CD8-positive, alpha-beta memory T cell (primary cell): Measurements from ENCODE around the gene SIPA1. TPM values are rescaled to one million over a fixed set of nuclear protein-coding genes. Genes with fewer than 3 reads are reported as not detected.

ENCODE experiments used
- CTCF ChIA-PET: fragments of 350-600 bp; sonication (Branson Sonifier 250); formaldehyde crosslinking; loops from one replicate; lab custom pipeline; 2021; ENCODE audit warnings: antibody characterized with exemption; lab: Charles Lee
- POLR2A ChIA-PET: fragments of 350-600 bp; sonication (Branson Sonifier 250); formaldehyde crosslinking; loops from one replicate; lab custom pipeline; 2021; ENCODE audit warnings: antibody characterized with exemption; lab: Charles Lee
- DNase-seq, 5 donors: peaks; one replicate each; pipeline versions ENCODE4 v3.0.0 to v3.0.0-alpha.2; 2020 to 2022; ENCODE audit warnings: mixed read lengths in 1 of 5
- H3K27ac ChIP-seq: one replicate; pipeline ENCODE4 v1.7.0; 2013; ENCODE audit warnings: low read depth, mild to moderate bottlenecking, low read length, moderate library complexity
- H3K27me3 ChIP-seq: 2 replicates; pipeline ENCODE4 v1.7.0; 2013; ENCODE audit warnings: low read length, mild to moderate bottlenecking; ENCODE audit not compliant: insufficient read depth, poor library complexity, severe bottlenecking
- H3K36me3 ChIP-seq: 2 replicates; pipeline ENCODE4 v1.7.0; 2013; ENCODE audit warnings: mild to moderate bottlenecking, low read length, moderate library complexity; ENCODE audit not compliant: insufficient read depth
- H3K4me1 ChIP-seq: 2 replicates; pipeline ENCODE4 v1.7.0; 2013; ENCODE audit warnings: mild to moderate bottlenecking, low read length, moderate library complexity; ENCODE audit not compliant: insufficient read depth
- H3K4me3 ChIP-seq: 2 replicates; pipeline ENCODE4 v1.7.0; 2013; ENCODE audit warnings: mild to moderate bottlenecking, low read length
- H3K9me3 ChIP-seq: 2 replicates; pipeline ENCODE4 v1.7.0; 2013; ENCODE audit warnings: mild to moderate bottlenecking, low read length
- H3K27ac Mint-ChIP-seq, 8 donors: one replicate each; pipeline ENCODE4 v1.8.0; 2020 to 2021; ENCODE audit warnings: mixed read lengths in 8 of 8, mild to moderate bottlenecking in 6 of 8, inconsistent platforms in 3 of 8, moderate library complexity in 3 of 8
- H3K27me3 Mint-ChIP-seq, 2 donors: one replicate each; pipeline ENCODE4 v1.8.0; 2020 to 2021; ENCODE audit warnings: mixed read lengths in 2 of 2, mild to moderate bottlenecking in 1 of 2, moderate library complexity in 1 of 2
- H3K36me3 Mint-ChIP-seq, 3 donors: one replicate each; pipeline ENCODE4 v1.8.0; 2020 to 2021; ENCODE audit warnings: mixed read lengths in 3 of 3, inconsistent platforms in 1 of 3, mild to moderate bottlenecking in 1 of 3
- H3K4me1 Mint-ChIP-seq, 3 donors: one replicate each; pipeline ENCODE4 v1.8.0; 2020 to 2021; ENCODE audit warnings: mixed read lengths in 3 of 3, inconsistent platforms in 1 of 3, mild to moderate bottlenecking in 1 of 3
- H3K4me3 Mint-ChIP-seq, 7 donors: one replicate each; pipeline ENCODE4 v1.8.0; 2020 to 2021; ENCODE audit warnings: mixed read lengths in 7 of 7, mild to moderate bottlenecking in 6 of 7, moderate library complexity in 4 of 7, inconsistent platforms in 2 of 7
- H3K9me3 Mint-ChIP-seq, 5 donors: one replicate each; pipeline ENCODE4 v1.8.0; 2020 to 2022; ENCODE audit warnings: mixed read lengths in 5 of 5, mild to moderate bottlenecking in 3 of 5, moderate library complexity in 2 of 5, inconsistent platforms in 1 of 5
- polyA plus RNA-seq: library from polyadenylated mRNA; unstranded; fragments of 300-500 nt; fragmentation: Illumina TruSeq; gene quantifications from one replicate; pipeline ENCODE4 v1.2.3, GENCODE V29; 2021
- total RNA-seq, 2 experiments: library from RNA; stranded (reverse); gene quantifications; one replicate each; pipeline ENCODE4 v1.2.3, GENCODE V29; 2021

The SIPA1 gene
- total and polyA plus RNA-seq, 3 experiments from 2014 or later: 111 to 335 (median 123) TPM

DNA sequence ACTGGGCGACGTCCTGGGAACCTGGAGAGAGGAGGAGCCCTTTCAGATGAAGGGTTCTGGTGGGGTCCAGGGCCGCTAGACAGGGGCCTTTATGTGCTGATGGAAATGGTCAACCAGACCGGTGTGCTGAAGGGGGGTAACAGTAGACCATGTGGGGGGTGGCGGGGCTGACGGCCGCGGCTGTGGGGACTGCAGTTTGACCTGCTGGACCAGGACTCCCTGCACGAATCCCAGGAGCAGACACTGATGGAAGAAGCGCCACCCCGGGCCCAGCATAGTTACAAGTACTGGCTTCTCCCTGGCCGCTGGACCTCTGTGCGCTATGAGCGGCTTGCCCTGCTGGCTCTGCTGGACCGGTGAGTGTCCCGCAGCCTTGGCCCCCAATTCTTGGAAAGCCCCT lies 15.9 kb upstream of the SIPA1 start:
- Histone ChIP-seq H3K4me3 (no peak overlapping the region), H3K36me3 (peaks cover 29% of the 10 kb centered on the region), H3K27me3 (no peaks in the 10 kb centered on the region), H3K9me3 (no peaks in the 10 kb centered on the region), H3K4me1 (peaks cover 13% of the 10 kb centered on the region), H3K27ac (no peak overlapping the region)
- H3K36me3 Mint-ChIP-seq: peaks cover 0 to 87% (median 3%) of the 10 kb centered on the region in 3 donors
- no peak overlapping the region for H3K4me3 Mint-ChIP-seq
- peaks cover 6 to 34% (median 9%) of the 10 kb centered on the region in 3 donors for H3K4me1 Mint-ChIP-seq
- POLR2A ChIA-PET: no interaction called here
- no peak for DNase-seq
- H3K27ac Mint-ChIP-seq: peak overlapping the region in 1 of 8 donors; percentile 61
- H3K9me3 Mint-ChIP-seq: no peaks in the 10 kb centered on the region
- CTCF ChIA-PET: no interaction called here
- H3K27me3 Mint-ChIP-seq: no peaks in the 10 kb centered on the region

DNA sequence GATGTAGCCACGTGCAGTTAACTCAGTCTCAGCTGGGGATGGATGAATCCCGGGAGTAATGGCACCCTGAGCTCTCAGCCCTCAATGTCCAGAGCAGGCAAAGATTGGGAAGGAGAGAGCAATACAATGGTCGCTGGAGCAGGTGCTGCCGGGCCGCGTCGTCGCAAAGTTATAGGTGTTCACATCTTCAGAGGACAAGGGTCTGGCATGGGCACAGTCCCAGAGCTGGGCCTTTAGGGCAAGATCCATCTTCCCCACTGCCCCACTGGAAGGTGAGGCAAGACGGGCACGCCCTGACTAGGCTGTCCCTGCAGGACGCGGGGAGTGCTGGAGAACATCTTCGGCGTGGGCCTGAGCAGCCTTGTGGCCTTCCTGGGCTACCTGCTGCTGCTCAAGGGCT lies 14.7 kb upstream of the SIPA1 start:
- Histone ChIP-seq H3K36me3 (peaks cover 32% of the 10 kb centered on the region), H3K27ac (no peak overlapping the region), H3K4me1 (peaks cover 7% of the 10 kb centered on the region), H3K4me3 (no peak overlapping the region), H3K9me3 (no peaks in the 10 kb centered on the region), H3K27me3 (no peaks in the 10 kb centered on the region)
- peak overlapping the region in 1 of 7 donors; percentile 34 for H3K4me3 Mint-ChIP-seq
- peak overlapping the region in 2 of 8 donors; percentile 54 to 61 for H3K27ac Mint-ChIP-seq
- H3K4me1 Mint-ChIP-seq: peaks cover 4 to 25% (median 6%) of the 10 kb centered on the region in 3 donors
- no peaks in the 10 kb centered on the region for H3K27me3 Mint-ChIP-seq
- H3K36me3 Mint-ChIP-seq: peaks cover 0 to 90% (median 3%) of the 10 kb centered on the region in 3 donors
- H3K9me3 Mint-ChIP-seq: no peaks in the 10 kb centered on the region
- CTCF ChIA-PET: interaction anchor here (0.9 to 1.1 kb wide), 3 partner anchors 29 to 83 kb away, joined by 3 to 4 read pairs (median 3); no protein-coding TSS in a partner anchor
- no peak for DNase-seq
- POLR2A ChIA-PET: interaction anchor here (1.0 kb wide), 1 partner anchor 10 kb away, joined by 4 read pairs; no protein-coding TSS in a partner anchor

DNA sequence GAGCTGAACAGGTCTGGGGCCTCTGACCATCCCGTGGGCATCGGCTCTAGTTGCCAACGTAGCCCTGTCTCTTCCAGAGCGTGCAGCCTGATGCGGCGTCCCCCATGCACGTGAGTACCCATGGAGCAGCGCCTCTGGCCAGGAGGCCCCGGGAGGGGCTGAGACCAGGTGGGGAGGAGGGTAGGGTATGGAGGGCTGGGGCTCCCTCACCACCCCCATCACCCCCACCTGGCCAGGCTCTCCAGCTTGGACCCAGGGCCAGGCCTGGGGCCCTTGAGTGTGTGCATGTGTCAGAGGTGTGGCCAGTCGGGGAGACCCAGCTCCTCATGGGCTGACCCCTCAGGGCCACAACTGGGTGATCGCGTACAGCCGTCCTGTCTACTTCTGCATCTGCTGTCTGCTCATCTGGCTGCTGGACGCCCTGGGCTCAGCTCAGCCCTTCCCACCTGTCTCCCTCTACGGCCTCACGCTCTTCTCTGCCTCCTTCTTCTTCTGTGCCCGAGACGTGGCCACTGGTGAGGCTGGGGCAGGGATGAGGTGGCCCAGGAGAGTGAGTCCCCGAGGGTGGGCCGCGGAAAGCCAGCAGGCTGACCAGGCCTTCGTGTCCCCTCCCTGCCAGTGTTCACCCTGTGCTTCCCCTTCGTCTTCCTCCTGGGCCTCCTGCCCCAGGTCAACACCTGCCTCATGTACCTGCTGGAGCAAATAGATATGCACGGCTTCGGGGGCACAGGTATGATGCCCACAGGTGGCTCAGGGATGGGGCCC lies 13.9 kb upstream of the SIPA1 start:
- Mint-ChIP-seq H3K36me3 (peaks cover 0 to 90% (median 3%) of the 10 kb centered on the region in 3 donors), H3K4me1 (peaks cover 4 to 21% (median 6%) of the 10 kb centered on the region in 3 donors), H3K27me3 (no peaks in the 10 kb centered on the region), H3K9me3 (no peaks in the 10 kb centered on the region), H3K4me3 (no peak overlapping the region), H3K27ac (peak overlapping the region in 1 of 8 donors; percentile 82)
- Histone ChIP-seq H3K36me3 (peaks cover 36% of the 10 kb centered on the region), H3K27ac (no peak overlapping the region), H3K9me3 (no peaks in the 10 kb centered on the region), H3K4me3 (no peak overlapping the region), H3K27me3 (no peaks in the 10 kb centered on the region), H3K4me1 (peaks cover 7% of the 10 kb centered on the region)
- CTCF ChIA-PET: interaction anchor here (0.9 to 2.0 kb wide), 3 partner anchors 9 to 30 kb away, joined by 3 to 8 read pairs (median 4); partner anchors contain the start of gene PCNX3
- POLR2A ChIA-PET: interaction anchor here (0.6 kb wide), 2 partner anchors 9 to 26 kb away, joined by 3 to 4 read pairs; no protein-coding TSS in a partner anchor
- no peak for DNase-seq

DNA sequence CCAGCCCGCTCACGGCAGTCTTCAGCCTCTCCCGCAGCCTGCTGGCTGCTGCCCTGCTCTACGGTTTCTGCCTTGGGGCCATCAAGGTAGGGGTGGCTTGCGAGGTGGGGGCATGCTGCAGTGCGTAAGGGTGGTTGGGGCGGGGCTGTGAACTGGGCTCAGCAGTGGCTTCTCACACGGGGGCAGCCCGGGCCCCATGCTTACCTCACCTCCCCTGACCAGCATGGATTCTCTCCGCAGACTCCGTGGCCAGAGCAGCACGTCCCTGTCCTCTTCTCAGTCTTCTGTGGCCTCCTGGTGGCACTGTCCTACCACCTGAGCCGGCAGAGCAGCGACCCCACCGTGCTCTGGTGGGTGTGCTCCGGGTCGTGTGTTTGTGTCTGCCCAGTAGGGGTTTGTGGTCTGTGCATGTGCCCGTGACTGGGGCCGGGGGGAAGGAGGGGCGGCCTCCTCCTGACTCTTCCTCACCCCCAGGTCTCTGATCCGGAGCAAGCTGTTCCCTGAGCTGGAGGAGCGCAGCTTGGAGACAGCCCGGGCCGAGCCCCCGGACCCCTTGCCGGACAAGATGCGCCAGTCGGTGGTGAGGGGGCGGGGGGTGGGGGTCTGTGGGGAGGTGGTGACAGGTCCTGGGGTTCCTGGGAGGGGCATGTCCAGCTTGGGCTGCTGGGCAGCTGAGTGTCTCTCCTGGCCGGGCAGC lies 12.8 kb upstream of the SIPA1 start:
- peak overlapping the region in 1 of 8 donors; percentile 71 for H3K27ac Mint-ChIP-seq
- no peak for DNase-seq
- peaks cover 7% of the 10 kb centered on the region for H3K4me1 ChIP-seq

DNA sequence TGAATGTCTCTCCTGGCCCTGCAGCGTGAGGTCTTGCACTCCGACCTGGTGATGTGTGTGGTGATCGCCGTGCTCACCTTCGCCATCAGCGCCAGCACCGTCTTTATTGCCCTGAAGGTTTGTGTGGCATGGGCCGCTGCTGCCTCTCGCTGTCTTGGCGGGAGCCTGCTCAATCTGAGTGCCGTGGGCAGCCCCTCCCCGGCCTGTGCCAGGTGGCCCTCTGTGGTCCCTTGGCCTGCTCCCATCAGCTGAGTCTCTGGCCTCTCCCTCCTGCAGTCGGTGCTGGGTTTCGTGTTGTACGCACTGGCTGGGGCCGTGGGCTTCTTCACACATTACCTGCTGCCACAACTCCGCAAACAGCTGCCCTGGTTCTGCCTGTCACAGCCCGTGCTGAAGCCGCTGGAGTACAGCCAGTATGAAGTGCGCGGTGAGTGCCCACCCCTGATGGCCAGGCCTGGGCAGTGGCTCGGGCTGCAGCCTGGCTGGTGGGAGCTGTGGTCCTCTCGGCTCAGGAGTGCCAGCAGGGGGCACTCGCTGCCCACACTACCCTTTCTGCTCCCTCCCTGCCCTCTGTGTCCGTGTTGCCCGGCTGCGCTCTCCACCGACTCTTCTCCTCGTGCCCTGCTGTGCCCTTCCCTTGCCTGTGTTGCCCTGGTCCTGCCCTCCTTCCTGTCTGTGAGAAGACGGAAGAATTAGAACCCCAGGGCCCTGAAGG lies 12.1 kb upstream of the SIPA1 start:
- Mint-ChIP-seq H3K27ac (peak overlapping the region; percentile 10 to 84 (median 71)), H3K4me1 (peaks cover 4 to 14% (median 6%) of the 10 kb centered on the region in 3 donors), H3K9me3 (no peaks in the 10 kb centered on the region), H3K27me3 (no peaks in the 10 kb centered on the region), H3K4me3 (no peak overlapping the region), H3K36me3 (peaks cover 0 to 96% (median 1%) of the 10 kb centered on the region in 3 donors)
- H3K4me3 ChIP-seq: no peak overlapping the region
- POLR2A ChIA-PET: interaction anchor here (1.0 to 1.3 kb wide), 4 partner anchors 10 to 27 kb away, joined by 3 to 6 read pairs (median 3); partner anchors contain the start of genes PCNX3 and SIPA1
- peaks cover 54% of the 10 kb centered on the region for H3K36me3 ChIP-seq
- no peaks in the 10 kb centered on the region for H3K9me3 ChIP-seq
- DNase-seq: peak; percentile 48 to 73 (median 57)
- peaks cover 7% of the 10 kb centered on the region for H3K4me1 ChIP-seq
- CTCF ChIA-PET: interaction anchor here (0.8 to 2.4 kb wide), 19 partner anchors 10 to 397 kb away, joined by 3 to 18 read pairs (median 4); partner anchors contain the start of genes KAT5, PCNX3, RELA and SIPA1
- H3K27ac ChIP-seq: no peak overlapping the region
- no peaks in the 10 kb centered on the region for H3K27me3 ChIP-seq

More for the DNA sequence above, 12.8 kb upstream of the SIPA1 start:
- Mint-ChIP-seq H3K4me1 (peaks cover 4 to 14% (median 6%) of the 10 kb centered on the region in 3 donors), H3K9me3 (no peaks in the 10 kb centered on the region), H3K36me3 (peaks cover 0 to 91% (median 1%) of the 10 kb centered on the region in 3 donors), H3K4me3 (no peak overlapping the region), H3K27me3 (no peaks in the 10 kb centered on the region)
- ChIA-PET CTCF (interaction anchor here (0.8 to 2.4 kb wide), 13 partner anchors 10 to 204 kb away, joined by 3 to 18 read pairs (median 4); partner anchors contain the start of genes KAT5, PCNX3, RELA and SIPA1), POLR2A (interaction anchor here (1.0 to 1.3 kb wide), 2 partner anchors 14 to 28 kb away, joined by 3 to 6 read pairs; partner anchors contain the start of gene SIPA1)
- Histone ChIP-seq H3K27ac (no peak overlapping the region), H3K4me3 (no peak overlapping the region), H3K9me3 (no peaks in the 10 kb centered on the region), H3K36me3 (peaks cover 46% of the 10 kb centered on the region), H3K27me3 (no peaks in the 10 kb centered on the region)

DNA sequence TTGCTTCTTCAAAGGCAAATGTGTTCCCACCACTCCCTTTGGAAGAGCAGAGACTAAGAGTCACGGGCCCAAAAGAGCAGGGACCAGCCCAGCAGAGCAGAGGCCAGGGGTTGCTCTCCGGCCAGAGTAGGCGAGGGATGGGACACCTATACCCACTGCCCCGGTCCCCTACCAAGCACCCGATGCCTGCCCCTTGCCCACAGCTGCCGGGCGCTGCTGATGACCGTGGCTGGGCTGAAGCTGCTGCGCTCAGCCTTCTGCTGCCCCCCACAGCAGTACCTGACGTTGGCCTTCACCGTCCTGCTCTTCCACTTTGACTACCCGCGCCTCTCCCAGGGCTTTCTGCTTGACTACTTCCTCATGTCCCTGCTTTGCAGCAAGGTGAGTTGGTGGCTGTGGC lies 10.7 kb upstream of the SIPA1 start:
- H3K4me1 ChIP-seq: peaks cover 7% of the 10 kb centered on the region
- ChIA-PET POLR2A (no interaction called here), CTCF (interaction anchor here (1.2 to 2.1 kb wide), 7 partner anchors 11 to 395 kb away, joined by 3 to 18 read pairs (median 5); partner anchors contain the start of genes PCNX3 and SIPA1)
- no peaks in the 10 kb centered on the region for H3K9me3 ChIP-seq
- H3K27me3 Mint-ChIP-seq: no peaks in the 10 kb centered on the region
- peaks cover 0 to 92% (median 0%) of the 10 kb centered on the region in 3 donors for H3K36me3 Mint-ChIP-seq
- H3K27ac ChIP-seq: no peak overlapping the region
- no peaks in the 10 kb centered on the region for H3K9me3 Mint-ChIP-seq
- no peak for DNase-seq
- no peak overlapping the region for H3K4me3 Mint-ChIP-seq
- no peak overlapping the region for H3K4me3 ChIP-seq
- H3K4me1 Mint-ChIP-seq: peaks cover 4 to 11% (median 8%) of the 10 kb centered on the region in 3 donors
- no peaks in the 10 kb centered on the region for H3K27me3 ChIP-seq
- peaks cover 50% of the 10 kb centered on the region for H3K36me3 ChIP-seq
- H3K27ac Mint-ChIP-seq: peak overlapping the region in 4 of 8 donors; percentile 43 to 72 (median 55)

DNA sequence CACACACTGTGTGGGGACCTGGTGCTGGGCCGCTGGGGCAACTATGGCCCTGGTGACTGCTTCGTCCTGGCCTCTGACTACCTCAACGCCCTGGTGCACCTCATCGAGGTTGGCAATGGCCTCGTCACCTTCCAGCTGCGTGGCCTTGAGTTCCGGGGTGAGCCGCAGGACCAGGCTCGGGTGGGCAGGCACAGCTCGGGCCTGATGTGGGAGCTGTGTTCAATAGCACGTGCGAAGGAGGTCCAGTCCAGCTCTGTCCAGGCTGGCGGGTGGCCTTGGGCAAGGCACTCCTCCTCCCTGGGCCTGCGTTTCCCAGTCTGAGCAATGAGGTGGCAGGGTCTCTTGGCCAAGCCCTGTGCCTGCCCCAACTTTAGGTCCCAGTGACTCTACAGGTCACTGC lies 8.3 kb upstream of the SIPA1 start:
- H3K4me3 Mint-ChIP-seq: no peak overlapping the region
- ChIA-PET POLR2A (no interaction called here), CTCF (interaction anchor here (3.8 kb wide), 1 partner anchor 11 kb away, joined by 20 read pairs; the partner anchor contains the start of gene SIPA1)
- Histone ChIP-seq H3K9me3 (no peaks in the 10 kb centered on the region), H3K4me1 (peaks cover 20% of the 10 kb centered on the region), H3K36me3 (peaks cover 50% of the 10 kb centered on the region), H3K4me3 (no peak overlapping the region), H3K27ac (no peak overlapping the region), H3K27me3 (no peaks in the 10 kb centered on the region)
- no peaks in the 10 kb centered on the region for H3K9me3 Mint-ChIP-seq
- peaks cover 10 to 21% (median 11%) of the 10 kb centered on the region in 3 donors for H3K4me1 Mint-ChIP-seq
- H3K36me3 Mint-ChIP-seq: peaks cover 0 to 86% (median 3%) of the 10 kb centered on the region in 3 donors
- DNase-seq: no peak
- no peaks in the 10 kb centered on the region for H3K27me3 Mint-ChIP-seq
- peak overlapping the region in 1 of 8 donors; percentile 11 for H3K27ac Mint-ChIP-seq
